ENCODE data around the gene ARNT2. TPM values are rescaled to one million over a fixed set of nuclear protein-coding genes. Genes with fewer than 3 reads are reported as not detected.

ARNT2 gene
- total RNA-seq, 1 donor = 20.7 TPM

- peak; percentile 86 for TF ChIP-seq CTCF (IDR thresholded peaks at IDR 0.05; ENCODE audit: insufficient read depth, low read depth, low read length)
- peak; percentile 88 for DNase-seq (ENCODE audit: low read depth)
- no peak overlapping the region for H3K4me3 ChIP-seq (ENCODE audit: low read depth, low read length)
Observed at GRCh38 chr15:80567721-80568157, 163.6 kb downstream of the ARNT2 start.

GRCh38 chr15:80568298-80568697, 164.1 kb downstream of the ARNT2 start:
- H3K4me3 ChIP-seq (ENCODE audit: low read depth, low read length) = no peak overlapping the region
- DNase-seq (ENCODE audit: low read depth) = no peak
- TF ChIP-seq CTCF (IDR thresholded peaks at IDR 0.05; ENCODE audit: insufficient read depth, low read depth, low read length) = no peak

GRCh38 chr15:80568876-80569605, 164.9 kb downstream of the ARNT2 start:
- DNase-seq (ENCODE audit: low read depth) = no peak
- no peak for TF ChIP-seq CTCF (IDR thresholded peaks at IDR 0.05; ENCODE audit: insufficient read depth, low read depth, low read length)

GRCh38 chr15:80569656-80570055, 165.5 kb downstream of the ARNT2 start:
- no peak for TF ChIP-seq CTCF (IDR thresholded peaks at IDR 0.05; ENCODE audit: insufficient read depth, low read depth, low read length)
- no peak for DNase-seq (ENCODE audit: low read depth)
- H3K4me3 ChIP-seq (ENCODE audit: low read depth, low read length) = no peak overlapping the region

More at GRCh38 chr15:80568876-80569605, 164.9 kb downstream of the ARNT2 start:
- H3K4me3 ChIP-seq (ENCODE audit: low read depth, low read length) = no peak overlapping the region

GRCh38 chr15:80570553-80570952, 166.4 kb downstream of the ARNT2 start:
- no peak for DNase-seq (ENCODE audit: low read depth)

GRCh38 chr15:80572337-80572736, 168.2 kb downstream of the ARNT2 start:
- DNase-seq (ENCODE audit: low read depth) = no peak
- no peak overlapping the region for H3K4me3 ChIP-seq (ENCODE audit: low read depth, low read length)
- no peak for TF ChIP-seq CTCF (IDR thresholded peaks at IDR 0.05; ENCODE audit: insufficient read depth, low read depth, low read length)

More at GRCh38 chr15:80570553-80570952, 166.4 kb downstream of the ARNT2 start:
- H3K4me3 ChIP-seq (ENCODE audit: low read depth, low read length) = no peak overlapping the region
- no peak for TF ChIP-seq CTCF (IDR thresholded peaks at IDR 0.05; ENCODE audit: insufficient read depth, low read depth, low read length)
